ENCODE results near the gene FAIM2.

Gene FAIM2

DNA sequence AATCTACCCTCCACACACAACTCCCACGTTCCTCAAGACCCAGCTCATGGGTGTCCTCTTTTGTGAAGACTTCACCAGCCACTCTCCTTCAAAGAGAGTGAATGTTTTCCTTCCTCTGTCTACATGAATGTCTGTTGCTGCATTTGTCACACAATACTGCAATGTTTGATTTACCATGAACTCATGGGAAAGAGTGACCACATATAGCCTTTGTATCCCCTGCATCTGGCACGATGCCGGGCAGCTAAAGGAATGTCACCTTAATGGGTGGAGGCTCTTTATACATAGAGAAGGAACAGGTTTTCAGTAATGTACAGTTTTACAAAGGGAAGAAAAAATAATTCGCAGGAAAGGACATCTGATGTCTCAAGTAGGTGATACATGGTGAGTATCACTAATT is 48.7 kb downstream of the FAIM2 start:
- DNase-seq: no peak

DNA sequence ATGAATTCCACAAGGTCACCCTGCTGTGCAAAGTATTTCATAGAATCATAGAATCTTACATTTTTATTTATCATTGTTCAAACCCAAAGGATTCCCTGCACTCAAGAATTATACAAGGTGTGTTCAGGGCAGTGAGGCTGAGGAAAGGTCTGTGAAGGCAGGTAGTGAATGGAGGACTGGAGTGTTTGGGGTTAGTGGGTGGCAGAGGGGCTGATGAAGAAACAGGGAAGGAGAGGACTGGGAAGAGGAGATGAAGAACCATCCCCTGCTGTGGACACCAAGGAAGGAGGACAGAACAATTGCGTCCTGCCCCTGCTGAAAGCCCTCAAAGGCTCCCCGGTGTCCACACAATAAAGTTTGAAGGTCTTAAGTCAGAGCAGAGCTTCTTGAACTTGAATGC is 50.0 kb downstream of the FAIM2 start:
- DNase-seq: no peak

DNA sequence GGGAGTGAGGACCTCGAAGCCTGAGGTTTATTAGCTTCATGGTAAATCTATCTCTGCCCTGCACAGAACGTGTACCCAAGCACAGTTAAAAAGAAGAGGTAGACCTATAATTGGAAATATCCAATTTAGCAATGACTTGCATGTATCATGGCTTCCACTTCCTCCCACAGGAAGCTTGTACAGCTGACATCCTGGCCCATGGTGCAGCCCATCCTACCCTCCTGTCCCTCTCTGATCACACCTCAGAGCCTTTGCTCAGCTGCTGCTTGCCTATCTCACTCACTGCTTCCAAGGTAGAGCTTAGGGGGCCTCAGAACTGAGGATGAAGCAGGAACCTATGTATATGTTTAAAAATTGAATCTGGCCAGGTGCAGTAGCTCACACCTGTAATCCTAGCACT is 56.5 kb downstream of the FAIM2 start:
- DNase-seq: no peak

GRCh38 chr12:49846032-49846431 is 57.7 kb downstream of the FAIM2 start:
- no peak for DNase-seq

- no peak for DNase-seq
Measured at GRCh38 chr12:49843876-49844437, 59.7 kb downstream of the FAIM2 start.

- DNase-seq: no peak
Measured at GRCh38 chr12:49843411-49843810, 60.3 kb downstream of the FAIM2 start.

- peak; percentile 90 for DNase-seq
Measured at GRCh38 chr12:49842519-49843352, 61.0 kb downstream of the FAIM2 start, which contains the start of gene BCDIN3D. Gene BCDIN3D, minus strand, starts transcription at chr12:49843106. Its CDS starts 19 bp downstream, at chr12:49843087.

- peak; percentile 37 for DNase-seq
Measured at GRCh38 chr12:49838973-49839633, 64.6 kb downstream of the FAIM2 start.

DNA sequence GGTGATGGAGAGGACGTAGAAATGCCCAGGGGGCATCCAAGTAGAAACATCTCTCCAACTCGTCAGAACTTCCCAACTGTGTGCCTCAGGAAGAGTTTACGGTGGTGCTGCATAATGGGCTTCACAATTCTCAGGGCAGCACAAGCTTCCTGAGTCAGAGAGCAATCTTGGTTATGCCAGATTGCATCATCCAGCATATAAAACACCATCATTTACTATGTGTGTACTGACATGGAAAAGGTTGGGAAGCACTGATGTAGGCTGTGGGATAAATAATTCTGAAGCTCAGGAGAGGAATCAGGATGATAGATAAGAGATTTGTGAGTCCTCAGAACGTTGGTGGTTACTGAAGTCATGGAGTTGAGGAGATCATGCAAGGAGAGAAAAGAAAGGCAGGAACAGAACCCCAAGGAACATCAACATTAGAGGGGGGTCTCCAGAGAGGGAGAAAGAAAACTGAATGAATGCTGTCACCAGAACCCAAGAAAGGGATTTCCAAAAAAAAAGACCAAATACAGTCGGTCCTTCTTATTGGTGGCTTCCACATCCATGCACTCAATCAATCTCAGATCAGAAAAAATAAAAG is 70.8 kb downstream of the FAIM2 start:
- no peak for DNase-seq

DNA sequence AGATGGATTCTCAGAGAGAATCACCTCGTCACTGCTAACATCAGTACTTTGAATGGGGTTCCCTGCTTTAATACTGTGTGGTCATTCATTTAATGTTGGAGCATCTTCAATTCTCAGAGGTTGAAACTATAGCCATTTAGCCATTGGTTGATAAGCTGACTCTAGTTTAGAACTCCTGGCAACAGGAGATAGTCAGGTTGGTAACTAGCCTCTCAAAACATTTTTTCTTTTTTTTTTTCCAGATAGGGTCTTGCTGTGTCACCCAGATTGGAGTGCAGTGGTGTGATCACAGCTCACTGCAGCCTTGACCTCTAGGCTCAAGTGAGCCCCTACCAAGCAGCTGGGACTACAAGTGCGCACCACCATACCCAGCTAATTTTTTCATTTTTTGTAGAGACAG is 72.0 kb downstream of the FAIM2 start:
- DNase-seq: no peak

- DNase-seq: peak; percentile 78
Measured at GRCh38 chr12:49828133-49829091, 75.3 kb downstream of the FAIM2 start, which contains the start of gene NCKAP5L. Gene NCKAP5L, minus strand, starts transcription at chr12:49828413. Its CDS starts 24,369 bp downstream, at chr12:49804044.

- DNase-seq: peak; percentile 12
Measured at GRCh38 chr12:49827401-49828099, 76.2 kb downstream of the FAIM2 start.

GRCh38 chr12:49827051-49827400 is 76.7 kb downstream of the FAIM2 start:
- DNase-seq: no peak

GRCh38 chr12:49825971-49826421 is 77.7 kb downstream of the FAIM2 start:
- no peak for DNase-seq

DNA sequence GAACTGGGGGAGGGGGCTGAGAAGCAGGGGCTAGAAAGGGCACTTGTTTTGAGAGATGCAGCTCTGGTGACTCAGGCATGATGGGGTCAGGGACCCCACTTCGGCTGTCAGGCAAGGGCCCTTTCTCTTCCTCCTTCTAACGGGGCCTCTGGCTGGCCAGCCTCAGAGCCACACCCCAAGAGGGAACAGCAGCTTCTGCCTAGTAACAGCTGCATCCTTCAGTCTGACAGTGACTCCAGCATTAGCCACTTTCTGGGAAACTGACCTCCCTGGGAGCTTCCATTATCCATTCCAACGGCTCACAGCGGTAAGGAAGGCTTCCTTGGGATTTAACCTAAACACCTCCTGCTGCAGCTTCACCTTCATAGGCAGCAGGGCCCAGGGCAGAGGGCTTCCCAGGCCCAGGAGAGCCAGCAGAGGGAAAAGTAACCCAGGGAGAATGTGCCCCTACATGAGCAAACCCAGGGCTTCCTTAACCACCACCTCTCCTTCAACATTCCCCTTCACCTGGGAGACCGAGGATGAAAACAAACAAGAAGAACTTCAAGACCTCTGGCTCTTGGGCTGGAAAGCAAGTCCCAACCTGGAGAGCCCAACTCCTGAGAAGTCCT is 78.2 kb downstream of the FAIM2 start:
- DNase-seq: no peak

DNA sequence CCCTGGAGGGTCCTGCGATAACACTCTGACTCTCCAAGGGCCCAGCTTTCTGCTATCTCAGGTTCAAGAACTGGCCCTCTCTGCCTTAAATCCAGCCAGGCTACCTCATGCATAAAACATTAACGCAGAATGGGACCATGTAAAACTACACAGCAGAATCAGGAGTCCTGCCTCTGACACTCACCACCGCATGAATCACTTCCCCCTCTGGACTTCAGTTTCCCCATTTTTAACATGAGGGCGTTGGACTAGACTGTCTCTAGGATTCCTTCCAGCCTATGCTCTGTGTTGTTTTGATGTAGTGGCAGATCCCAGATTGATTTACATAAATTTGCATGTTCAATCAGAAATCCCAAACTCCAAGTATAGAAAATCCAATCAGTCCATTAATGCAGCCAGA is 78.8 kb downstream of the FAIM2 start:
- DNase-seq: no peak

- DNase-seq: no peak
Measured at GRCh38 chr12:49824416-49824815, 79.3 kb downstream of the FAIM2 start.

- no peak for DNase-seq
Measured at GRCh38 chr12:49823951-49824350, 79.7 kb downstream of the FAIM2 start.

GRCh38 chr12:49823350-49823749 is 80.3 kb downstream of the FAIM2 start:
- no peak for DNase-seq

DNA sequence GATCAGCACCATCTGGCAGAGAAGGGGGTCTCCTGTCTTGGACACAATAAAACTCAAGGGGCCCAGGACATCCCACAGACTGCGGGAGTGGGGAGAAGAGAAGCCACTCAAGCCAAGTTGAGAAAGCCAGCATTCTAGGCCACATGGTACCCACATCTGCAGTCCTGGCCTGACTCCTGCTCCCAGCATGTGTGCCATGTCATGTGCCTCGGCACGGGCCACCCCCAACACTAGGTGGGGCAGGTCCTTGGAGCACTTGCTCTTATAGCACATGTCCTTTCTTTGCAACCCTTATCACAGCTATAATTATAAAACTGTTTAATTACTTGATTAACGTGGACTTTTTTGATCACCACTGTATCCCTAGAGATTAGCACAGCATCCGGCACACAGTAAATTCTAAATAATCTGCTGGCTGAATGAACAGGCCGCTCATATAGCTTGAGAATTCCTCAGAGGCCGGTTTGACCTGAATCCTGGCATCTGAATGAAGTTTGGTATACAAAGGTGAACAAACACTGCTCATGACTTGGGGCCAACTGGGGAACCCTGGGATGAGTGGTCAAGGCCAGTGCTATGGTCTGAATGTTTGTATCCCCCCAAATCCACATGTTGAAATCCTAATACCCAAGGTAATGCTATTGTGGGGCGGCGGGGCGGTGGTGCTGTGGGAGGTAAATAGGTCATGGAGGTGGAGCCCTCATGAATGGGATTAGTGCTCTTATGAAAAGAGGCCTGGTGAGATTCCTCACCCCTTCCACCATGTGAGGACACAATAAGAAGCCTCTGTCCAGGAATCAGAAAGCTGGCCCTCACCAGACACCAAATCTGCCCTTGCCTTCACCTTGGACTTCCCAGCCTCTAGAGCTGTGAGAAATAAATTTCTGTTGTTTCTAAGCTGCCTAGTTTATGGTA is 82.1 kb downstream of the FAIM2 start:
- no peak for DNase-seq

All from NCI-H1694 treated with DMSO at 0.1 percent for 48 hours (cell line).